HL-60 (cell line): ENCODE measurements around the gene TAS2R10.
"Not testable (repeated sequence)": the region's sequence is repeated elsewhere in the genome, so short reads cannot be mapped to it uniquely, and the experiment has no call there.

Experiments used
- DNase-seq, 2 experiments: peaks; one replicate each; pipeline ENCODE4 v3.0.0-alpha.2; 2010 to 2020; ENCODE audit warnings: low read depth in 1 of 2, low spot score in 1 of 2
- H3K27ac ChIP-seq: fragments of 250-450 bp; sonication (Bioruptor Pico); replicated peaks from 2 replicates; pipeline ENCODE4 v1.5.1; 2020; ENCODE audit warnings: mild to moderate bottlenecking, moderate library complexity
- H3K27me3 ChIP-seq: fragments of 250-450 bp; sonication (Bioruptor Pico); 2 replicates; pipeline ENCODE4 v1.5.1; 2021; ENCODE audit warnings: mild to moderate bottlenecking, moderate library complexity; ENCODE audit not compliant: insufficient read depth, poor library complexity, severe bottlenecking
- H3K4me3 ChIP-seq: replicated peaks from 2 replicates; pipeline ENCODE4 v1.5.1; 2011; ENCODE audit warnings: mild to moderate bottlenecking, control low read depth, low read length; ENCODE audit not compliant: insufficient read depth
- GABPA ChIP-seq: IDR thresholded peaks from 2 replicates; pipeline ENCODE4 v1.6.1; 2012; ENCODE audit warnings: low read depth
- POLR2AphosphoS5 ChIP-seq: IDR thresholded peaks from 2 replicates; pipeline ENCODE4 v1.6.1; 2012; ENCODE audit warnings: low read depth
- REST ChIP-seq: IDR thresholded peaks from 2 replicates; pipeline ENCODE4 v1.6.1; 2012; ENCODE audit warnings: low read depth; ENCODE audit not compliant: insufficient replicate concordance
- SPI1 ChIP-seq: IDR thresholded peaks from 2 replicates; pipeline ENCODE4 v1.6.1; 2012; ENCODE audit warnings: low read depth, mild to moderate bottlenecking, borderline replicate concordance
- TF ChIP-seq, protein P1 (sequence below): IDR thresholded peaks from one replicate; pipeline ENCODE4 v1.5.1; 2011; ENCODE audit warnings: low read length, control low read depth, inconsistent platforms; ENCODE audit not compliant: insufficient read depth

Gene TAS2R10

GRCh38 chr12:10807186-10807585, 19.0 kb downstream of the TAS2R10 start, which contains the start of gene TAS2R8:
TAS2R8 (minus strand) TSS chr12:10807286; CDS start chr12:10806980, 306 bp downstream.
- H3K27ac ChIP-seq, result no peak within 1 kb of the TSS

DNA sequence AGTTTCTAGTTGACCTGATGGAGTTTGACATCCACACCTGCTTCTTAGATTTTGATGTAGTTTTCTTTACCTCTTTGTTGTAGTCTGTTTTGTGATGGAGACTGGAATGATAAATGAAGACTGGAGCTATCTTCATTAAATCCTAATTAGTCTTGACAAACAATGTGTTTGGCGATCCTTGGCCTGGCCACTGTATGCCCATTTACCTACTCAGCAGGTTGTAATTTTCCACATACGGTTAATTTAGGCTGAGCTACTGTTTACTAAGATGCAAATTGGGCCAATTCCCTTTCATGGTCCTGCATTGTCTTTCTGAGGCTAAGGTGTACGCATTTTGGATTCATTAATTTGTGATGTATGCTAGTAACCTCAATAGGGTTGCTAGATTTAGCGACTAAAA, 23.6 kb downstream of the TAS2R10 start, which contains the start of gene TAS2R7:
Gene TAS2R7, minus strand, starts transcription at position 41 of the 400 bp plus-strand sequence. CDS start 57 bp downstream, outside the sequence.
- no peak for DNase-seq
- Histone ChIP-seq H3K27ac (no peak within 1 kb of the TSS), H3K27me3 (peaks cover 3% of the 10 kb centered on the region), H3K4me3 (no peak within 1 kb of the TSS)
- TF ChIP-seq, protein P1, sequence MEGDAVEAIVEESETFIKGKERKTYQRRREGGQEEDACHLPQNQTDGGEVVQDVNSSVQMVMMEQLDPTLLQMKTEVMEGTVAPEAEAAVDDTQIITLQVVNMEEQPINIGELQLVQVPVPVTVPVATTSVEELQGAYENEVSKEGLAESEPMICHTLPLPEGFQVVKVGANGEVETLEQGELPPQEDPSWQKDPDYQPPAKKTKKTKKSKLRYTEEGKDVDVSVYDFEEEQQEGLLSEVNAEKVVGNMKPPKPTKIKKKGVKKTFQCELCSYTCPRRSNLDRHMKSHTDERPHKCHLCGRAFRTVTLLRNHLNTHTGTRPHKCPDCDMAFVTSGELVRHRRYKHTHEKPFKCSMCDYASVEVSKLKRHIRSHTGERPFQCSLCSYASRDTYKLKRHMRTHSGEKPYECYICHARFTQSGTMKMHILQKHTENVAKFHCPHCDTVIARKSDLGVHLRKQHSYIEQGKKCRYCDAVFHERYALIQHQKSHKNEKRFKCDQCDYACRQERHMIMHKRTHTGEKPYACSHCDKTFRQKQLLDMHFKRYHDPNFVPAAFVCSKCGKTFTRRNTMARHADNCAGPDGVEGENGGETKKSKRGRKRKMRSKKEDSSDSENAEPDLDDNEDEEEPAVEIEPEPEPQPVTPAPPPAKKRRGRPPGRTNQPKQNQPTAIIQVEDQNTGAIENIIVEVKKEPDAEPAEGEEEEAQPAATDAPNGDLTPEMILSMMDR, result no peak
- no peak for TF ChIP-seq SPI1

More at GRCh38 chr12:10807186-10807585, 19.0 kb downstream of the TAS2R10 start, which contains the start of gene TAS2R8:
- Histone ChIP-seq H3K4me3 (no peak within 1 kb of the TSS), H3K27me3 (no peaks in the 10 kb centered on the region)
- TF ChIP-seq, protein P1, result no peak
- TF ChIP-seq POLR2AphosphoS5 (no peak), GABPA (no peak), SPI1 (no peak), REST (no peak)
- no peak for DNase-seq

DNA sequence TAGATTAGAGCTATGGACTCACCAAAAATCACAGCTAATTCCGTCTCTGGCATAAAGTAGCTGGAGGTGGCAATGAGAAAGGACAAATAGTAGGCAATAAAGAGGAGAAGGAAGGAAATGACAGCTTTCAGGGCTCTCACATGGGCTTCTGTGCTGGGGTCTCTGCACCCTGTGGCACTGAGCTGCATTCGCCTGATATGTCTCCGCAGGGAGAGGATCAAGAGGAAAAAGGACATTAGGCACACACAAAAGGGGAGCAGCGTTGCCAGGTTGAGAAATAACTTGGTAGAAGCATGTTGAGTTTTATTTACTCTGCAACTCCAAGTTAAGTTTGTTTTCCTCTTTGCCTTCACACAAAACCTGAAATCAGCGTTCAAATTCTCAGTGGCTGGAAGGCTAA, 24.4 kb downstream of the TAS2R10 start:
- DNase-seq, result no peak
- H3K27me3 ChIP-seq, result peaks cover 3% of the 10 kb centered on the region
- no peak overlapping the region for H3K4me3 ChIP-seq
- no peak overlapping the region for H3K27ac ChIP-seq
- TF ChIP-seq REST (no peak), GABPA (no peak), SPI1 (no peak), POLR2AphosphoS5 (no peak)
- TF ChIP-seq, protein P1, result no peak

GRCh38 chr12:10794222-10794621, 31.9 kb downstream of the TAS2R10 start:
- peaks cover 8% of the 10 kb centered on the region for H3K27me3 ChIP-seq
- TF ChIP-seq GABPA, result no peak
- TF ChIP-seq, protein P1, result no peak
- TF ChIP-seq POLR2AphosphoS5, result no peak
- no peak for TF ChIP-seq SPI1
- no peak for TF ChIP-seq REST
- H3K4me3 ChIP-seq, result no peak overlapping the region
- no peak for DNase-seq
- H3K27ac ChIP-seq, result no peak overlapping the region

DNA sequence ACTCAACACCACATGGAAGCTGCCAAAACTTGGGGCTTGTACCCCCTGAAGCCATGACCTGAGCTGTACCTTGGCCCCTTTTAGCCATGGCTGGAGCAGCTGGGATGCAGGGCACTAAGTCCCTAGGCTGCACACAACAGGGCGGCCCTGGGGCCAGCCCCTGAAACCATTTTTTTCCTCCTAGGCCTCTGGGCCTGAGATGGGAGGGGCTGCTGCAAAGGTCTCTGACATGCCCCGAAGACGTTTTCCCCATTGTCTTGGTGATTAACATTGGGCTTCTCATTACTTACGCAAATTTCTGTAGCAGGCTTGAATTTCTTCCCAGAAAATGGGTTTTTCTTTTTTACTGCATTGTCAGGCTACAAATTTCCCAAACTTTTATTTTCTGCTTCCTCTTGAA, 34.4 kb downstream of the TAS2R10 start:
- not testable (repeated sequence) for H3K27me3 ChIP-seq, DNase-seq

More for the DNA sequence above, 34.4 kb downstream of the TAS2R10 start:
- H3K4me3 ChIP-seq, H3K27ac ChIP-seq: not testable (repeated sequence)
